Dedifferentiated amniotic fluid mesenchymal stem cell (primary cell): Measurements from ENCODE around the gene SUSD4.
"Not testable (repeated sequence)": the region's sequence is repeated elsewhere in the genome, so short reads cannot be mapped to it uniquely, and the experiment has no call there.

Experiments
- DNase-seq: peaks from one replicate; pipeline ENCODE4 v3.0.0-alpha.2; 2016; ENCODE audit errors: extremely low spot score

The SUSD4 gene

GRCh38 chr1:223291796-223292195, 72.2 kb downstream of the SUSD4 start:
- DNase-seq, result no peak

- no peak for DNase-seq
Measured at GRCh38 chr1:223290397-223290796, 73.6 kb downstream of the SUSD4 start.

GRCh38 chr1:223289621-223290020, 74.4 kb downstream of the SUSD4 start:
- DNase-seq, result no peak

GRCh38 chr1:223288826-223289225, 75.2 kb downstream of the SUSD4 start:
- no peak for DNase-seq

GRCh38 chr1:223285452-223285851, 78.5 kb downstream of the SUSD4 start:
- no peak for DNase-seq

- not testable (repeated sequence) for DNase-seq
Measured at GRCh38 chr1:223283697-223284096, 80.3 kb downstream of the SUSD4 start.

GRCh38 chr1:223278311-223278710, 85.7 kb downstream of the SUSD4 start:
- DNase-seq, result not testable (repeated sequence)

- no peak for DNase-seq
Measured at GRCh38 chr1:223276029-223276428, 87.9 kb downstream of the SUSD4 start.

GRCh38 chr1:223273511-223273910, 90.5 kb downstream of the SUSD4 start:
- DNase-seq, result no peak

GRCh38 chr1:223271085-223271781, 92.7 kb downstream of the SUSD4 start:
- no peak for DNase-seq

- no peak for DNase-seq
Measured at GRCh38 chr1:223270155-223270554, 93.8 kb downstream of the SUSD4 start.

- no peak for DNase-seq
Measured at GRCh38 chr1:223269006-223269405, 95.0 kb downstream of the SUSD4 start.

- DNase-seq, result no peak
Measured at GRCh38 chr1:223266632-223267172, 97.3 kb downstream of the SUSD4 start.

- no peak for DNase-seq
Measured at GRCh38 chr1:223264983-223265908, 98.7 kb downstream of the SUSD4 start.

GRCh38 chr1:223264529-223264928, 99.4 kb downstream of the SUSD4 start:
- no peak for DNase-seq

- no peak for DNase-seq
Measured at GRCh38 chr1:223261914-223262313, 102.1 kb downstream of the SUSD4 start.

- DNase-seq, result no peak
Measured at GRCh38 chr1:223260712-223261111, 103.3 kb downstream of the SUSD4 start.

GRCh38 chr1:223259462-223259861, 104.5 kb downstream of the SUSD4 start:
- no peak for DNase-seq

GRCh38 chr1:223258751-223259198, 105.2 kb downstream of the SUSD4 start:
- DNase-seq, result peak; percentile 20

- no peak for DNase-seq
Measured at GRCh38 chr1:223257856-223258550, 106.0 kb downstream of the SUSD4 start.

- no peak for DNase-seq
Measured at GRCh38 chr1:223256034-223256433, 107.9 kb downstream of the SUSD4 start.

GRCh38 chr1:223253916-223254315, 110.1 kb downstream of the SUSD4 start:
- DNase-seq, result no peak
